Measurements from ENCODE around the gene KLF3. TPM values are rescaled to one million over a fixed set of nuclear protein-coding genes. Genes with fewer than 3 reads are reported as not detected.
"Not testable (repeated sequence)": the region's sequence is repeated elsewhere in the genome, so short reads cannot be mapped to it uniquely, and the experiment has no call there.

KLF3 gene
- total RNA-seq, 1 donor, result 41.8 TPM

GRCh38 chr4:38620527-38621027 is 43.4 kb upstream of the KLF3 start:
- H3K4me3 ChIP-seq (ENCODE audit: low read depth, low read length), result no peak overlapping the region
- DNase-seq (ENCODE audit: low read depth), result no peak
- TF ChIP-seq CTCF (IDR thresholded peaks at IDR 0.05; ENCODE audit: insufficient read depth, low read length), result no peak

GRCh38 chr4:38621028-38621684 is 42.8 kb upstream of the KLF3 start:
- H3K4me3 ChIP-seq (ENCODE audit: low read depth, low read length), result no peak overlapping the region
- no peak for TF ChIP-seq CTCF (IDR thresholded peaks at IDR 0.05; ENCODE audit: insufficient read depth, low read length)
- peak; percentile 94 for DNase-seq (ENCODE audit: low read depth)

GRCh38 chr4:38621831-38622230 is 42.2 kb upstream of the KLF3 start:
- TF ChIP-seq CTCF (IDR thresholded peaks at IDR 0.05; ENCODE audit: insufficient read depth, low read length), result no peak
- H3K4me3 ChIP-seq (ENCODE audit: low read depth, low read length), result no peak overlapping the region
- no peak for DNase-seq (ENCODE audit: low read depth)

GRCh38 chr4:38622340-38622739 is 41.7 kb upstream of the KLF3 start:
- not testable (repeated sequence) for H3K4me3 ChIP-seq (ENCODE audit: low read depth, low read length); DNase-seq (ENCODE audit: low read depth)

- no peak for TF ChIP-seq CTCF (IDR thresholded peaks at IDR 0.05; ENCODE audit: insufficient read depth, low read length)
- H3K4me3 ChIP-seq (ENCODE audit: low read depth, low read length), result no peak overlapping the region
- no peak for DNase-seq (ENCODE audit: low read depth)
Measured at GRCh38 chr4:38623260-38623659, 40.7 kb upstream of the KLF3 start.

GRCh38 chr4:38624311-38624710 is 39.7 kb upstream of the KLF3 start:
- H3K4me3 ChIP-seq (ENCODE audit: low read depth, low read length), result no peak overlapping the region
- no peak for TF ChIP-seq CTCF (IDR thresholded peaks at IDR 0.05; ENCODE audit: insufficient read depth, low read length)
- no peak for DNase-seq (ENCODE audit: low read depth)

- H3K4me3 ChIP-seq (ENCODE audit: low read depth, low read length), result no peak overlapping the region
- TF ChIP-seq CTCF (IDR thresholded peaks at IDR 0.05; ENCODE audit: insufficient read depth, low read length), result no peak
- DNase-seq (ENCODE audit: low read depth), result no peak
Measured at GRCh38 chr4:38625508-38625907, 38.5 kb upstream of the KLF3 start.

GRCh38 chr4:38626901-38627444 is 37.0 kb upstream of the KLF3 start:
- DNase-seq (ENCODE audit: low read depth); H3K4me3 ChIP-seq (ENCODE audit: low read depth, low read length): not testable (repeated sequence)
